GM10248 (cell line): ENCODE results near the gene BHLHE23.

Source experiments
- CTCF ChIA-PET: fragments of 300-600 bp; sonication (Branson Sonifier 250); formaldehyde crosslinking; extraction: SDS; loops from one replicate; lab custom pipeline; 2021; ENCODE audit warnings: antibody characterized with exemption; lab: Yijun Ruan, JAX
- POLR2A ChIA-PET: fragments of 350-650 bp; sonication (Branson Sonifier 250); formaldehyde crosslinking; extraction: SDS; loops from one replicate; lab custom pipeline; 2020; ENCODE audit warnings: antibody characterized with exemption; lab: Yijun Ruan, JAX
- DNase-seq: peaks from one replicate; pipeline ENCODE4 v3.0.0; 2012; ENCODE audit errors: extremely low spot score
- CTCF ChIP-seq: IDR thresholded peaks from 2 replicates; pipeline ENCODE4 v1.5.1; 2012; ENCODE audit warnings: mild to moderate bottlenecking, low read depth; ENCODE audit errors: extremely low read depth, missing control alignments, control extremely low read depth

BHLHE23 gene

GRCh38 chr20:63023071-63023935 is 16.5 kb upstream of the BHLHE23 start:
- TF ChIP-seq CTCF: no peak
- ChIA-PET POLR2A (no interaction called here), CTCF (interaction anchor here (1.1 kb wide), 2 partner anchors 12 to 14 kb away, joined by 3 to 4 read pairs; no protein-coding TSS in a partner anchor)
- DNase-seq: no peak

GRCh38 chr20:63022501-63022900 is 15.7 kb upstream of the BHLHE23 start:
- ChIA-PET POLR2A (no interaction called here), CTCF (interaction anchor here (1.1 kb wide), 1 partner anchor 12 kb away, joined by 4 read pairs; no protein-coding TSS in a partner anchor)
- TF ChIP-seq CTCF: no peak
- DNase-seq: no peak

GRCh38 chr20:63021356-63022321 is 14.9 kb upstream of the BHLHE23 start:
- ChIA-PET CTCF (interaction anchor here (0.9 to 1.3 kb wide), 4 partner anchors 9 to 11 kb away, joined by 3 to 4 read pairs (median 4); no protein-coding TSS in a partner anchor), POLR2A (no interaction called here)
- no peak for TF ChIP-seq CTCF
- no peak for DNase-seq

DNA sequence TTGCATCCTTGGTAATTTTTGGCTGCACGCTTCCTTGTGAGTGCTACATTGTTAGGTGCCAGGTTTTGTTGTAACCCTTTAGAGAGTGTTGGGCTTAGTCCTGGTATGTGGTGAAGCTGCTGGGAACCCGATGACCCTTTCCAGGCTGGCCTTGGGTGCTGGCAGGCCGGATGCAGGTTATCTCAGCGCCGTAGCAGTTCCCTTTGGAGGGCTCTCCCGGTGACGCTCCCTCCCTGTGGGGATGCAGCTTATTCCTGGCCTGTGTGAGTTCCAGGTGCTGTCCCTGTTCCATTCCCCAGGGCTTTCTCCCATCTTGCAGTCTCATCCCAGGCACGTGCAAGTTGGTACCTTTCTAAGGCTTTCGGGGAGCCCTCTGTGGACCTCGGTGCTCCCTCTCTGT is 13.9 kb upstream of the BHLHE23 start:
- no peak for DNase-seq
- CTCF ChIA-PET: interaction anchor here (0.9 to 1.3 kb wide), 2 partner anchors 9 to 12 kb away, joined by 3 to 4 read pairs; no protein-coding TSS in a partner anchor
- POLR2A ChIA-PET: no interaction called here
- no peak for TF ChIP-seq CTCF

DNA sequence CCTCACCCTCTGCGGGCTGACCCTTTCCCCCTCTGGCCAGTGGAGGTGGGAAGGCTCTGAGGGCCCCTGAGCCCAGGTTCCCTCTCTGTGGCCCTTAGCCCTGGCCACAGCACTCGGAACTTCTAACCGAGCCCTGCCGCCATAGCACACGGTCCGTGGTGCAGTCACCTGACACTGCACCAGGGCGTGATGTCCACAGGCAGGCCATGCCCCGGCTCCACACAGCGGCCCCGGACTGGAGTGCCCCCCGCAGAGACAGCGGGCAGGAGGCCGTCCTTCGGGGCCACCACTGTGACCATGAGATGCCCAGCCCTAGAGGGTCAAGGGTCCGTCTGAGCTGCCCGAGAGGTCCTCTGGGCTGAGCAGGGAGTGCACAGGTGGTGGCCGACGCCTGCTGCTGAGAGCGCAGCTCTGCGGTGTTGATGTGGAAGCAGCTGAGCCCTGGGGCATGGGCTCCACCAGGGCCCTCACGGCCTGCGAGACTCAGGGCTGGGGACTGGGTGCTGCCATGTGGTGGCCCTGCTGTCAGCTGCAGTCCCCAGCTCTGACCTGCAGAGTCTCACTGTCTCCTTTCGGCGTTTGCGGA is 11.2 kb upstream of the BHLHE23 start:
- ChIA-PET POLR2A (no interaction called here), CTCF (no interaction called here)
- no peak for TF ChIP-seq CTCF
- no peak for DNase-seq
